ENCODE measurements around the gene TIMM13. TPM values are rescaled to one million over a fixed set of nuclear protein-coding genes. Genes with fewer than 3 reads are reported as not detected.
"Not testable (repeated sequence)": the region's sequence is repeated elsewhere in the genome, so short reads cannot be mapped to it uniquely, and the experiment has no call there.

Gene TIMM13
- total RNA-seq, 1 experiment from 2014 or later, result 188 TPM

DNA sequence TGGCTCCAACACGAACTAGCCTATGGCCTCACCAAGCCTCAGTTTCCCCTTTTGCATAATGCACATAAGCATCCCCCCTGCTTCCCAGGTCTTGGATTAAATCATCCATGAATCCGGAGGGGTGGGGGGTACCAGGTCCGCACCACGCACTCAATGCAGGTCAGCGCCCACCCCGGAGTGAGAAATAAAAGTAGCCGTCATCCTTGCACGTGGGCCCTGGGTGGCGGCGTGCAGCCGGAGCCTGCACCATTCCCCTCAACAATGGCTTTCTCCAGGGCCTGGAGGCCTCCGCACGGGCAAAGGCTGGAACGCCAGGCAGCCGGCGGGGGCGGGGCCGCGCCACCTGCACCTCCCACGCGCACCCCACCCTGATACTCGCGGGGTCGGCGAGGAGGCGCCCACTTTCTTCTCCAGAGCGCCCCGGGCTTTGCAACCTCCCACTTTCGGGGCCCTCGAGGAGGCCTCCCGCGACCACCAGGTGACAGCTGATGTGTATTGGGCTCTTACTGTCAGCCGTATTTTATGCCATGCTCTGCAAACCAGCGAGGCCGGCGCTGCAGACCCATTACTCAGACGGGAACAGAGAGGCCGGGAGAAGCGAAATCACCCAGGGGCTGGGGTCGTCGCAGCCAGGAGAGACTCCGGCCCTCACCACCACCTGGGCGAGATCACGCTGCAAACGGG lies 47.8 kb upstream of the TIMM13 start:
- H3K4me1 Mint-ChIP-seq (ENCODE audit: insufficient read depth, unreplicated experiment), result peaks cover 9% of the 10 kb centered on the region
- intact Hi-C loops (cut with micrococcal nuclease), result loop anchor here (5.0 kb wide), 1 partner anchor 152 kb away; no protein-coding TSS in a partner anchor
- POLR2A ChIA-PET, result interaction anchor here (0.7 to 8.0 kb wide), 26 partner anchors 9 to 425 kb away, joined by 3 to 190 read pairs (median 14); partner anchors contain the start of genes LMNB2, SGTA, TIMM13 and ZNF57
- no peaks in the 10 kb centered on the region for H3K27me3 Mint-ChIP-seq (ENCODE audit: insufficient read depth, unreplicated experiment)
- peak overlapping the region; percentile 98 for H3K4me3 Mint-ChIP-seq (ENCODE audit: unreplicated experiment)
- H3K9me3 Mint-ChIP-seq (ENCODE audit: unreplicated experiment), result no peaks in the 10 kb centered on the region
- CTCF ChIA-PET, result interaction anchor here (1.3 to 4.1 kb wide), 4 partner anchors 68 to 135 kb away, joined by 3 to 62 read pairs (median 20); no protein-coding TSS in a partner anchor
- TF ChIP-seq, protein P1, sequence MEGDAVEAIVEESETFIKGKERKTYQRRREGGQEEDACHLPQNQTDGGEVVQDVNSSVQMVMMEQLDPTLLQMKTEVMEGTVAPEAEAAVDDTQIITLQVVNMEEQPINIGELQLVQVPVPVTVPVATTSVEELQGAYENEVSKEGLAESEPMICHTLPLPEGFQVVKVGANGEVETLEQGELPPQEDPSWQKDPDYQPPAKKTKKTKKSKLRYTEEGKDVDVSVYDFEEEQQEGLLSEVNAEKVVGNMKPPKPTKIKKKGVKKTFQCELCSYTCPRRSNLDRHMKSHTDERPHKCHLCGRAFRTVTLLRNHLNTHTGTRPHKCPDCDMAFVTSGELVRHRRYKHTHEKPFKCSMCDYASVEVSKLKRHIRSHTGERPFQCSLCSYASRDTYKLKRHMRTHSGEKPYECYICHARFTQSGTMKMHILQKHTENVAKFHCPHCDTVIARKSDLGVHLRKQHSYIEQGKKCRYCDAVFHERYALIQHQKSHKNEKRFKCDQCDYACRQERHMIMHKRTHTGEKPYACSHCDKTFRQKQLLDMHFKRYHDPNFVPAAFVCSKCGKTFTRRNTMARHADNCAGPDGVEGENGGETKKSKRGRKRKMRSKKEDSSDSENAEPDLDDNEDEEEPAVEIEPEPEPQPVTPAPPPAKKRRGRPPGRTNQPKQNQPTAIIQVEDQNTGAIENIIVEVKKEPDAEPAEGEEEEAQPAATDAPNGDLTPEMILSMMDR (IDR thresholded peaks at IDR 0.05; ENCODE audit: unreplicated experiment), result no peak
- peak overlapping the region; percentile 89 for H3K27ac Mint-ChIP-seq (ENCODE audit: low read depth, unreplicated experiment)
- peak; percentile 71 for DNase-seq (ENCODE audit: unreplicated experiment)
- no TSS peak for BruUV-seq (replicated peaks)
- H3K36me3 Mint-ChIP-seq (ENCODE audit: insufficient read depth, unreplicated experiment), result peaks cover 36% of the 10 kb centered on the region

DNA sequence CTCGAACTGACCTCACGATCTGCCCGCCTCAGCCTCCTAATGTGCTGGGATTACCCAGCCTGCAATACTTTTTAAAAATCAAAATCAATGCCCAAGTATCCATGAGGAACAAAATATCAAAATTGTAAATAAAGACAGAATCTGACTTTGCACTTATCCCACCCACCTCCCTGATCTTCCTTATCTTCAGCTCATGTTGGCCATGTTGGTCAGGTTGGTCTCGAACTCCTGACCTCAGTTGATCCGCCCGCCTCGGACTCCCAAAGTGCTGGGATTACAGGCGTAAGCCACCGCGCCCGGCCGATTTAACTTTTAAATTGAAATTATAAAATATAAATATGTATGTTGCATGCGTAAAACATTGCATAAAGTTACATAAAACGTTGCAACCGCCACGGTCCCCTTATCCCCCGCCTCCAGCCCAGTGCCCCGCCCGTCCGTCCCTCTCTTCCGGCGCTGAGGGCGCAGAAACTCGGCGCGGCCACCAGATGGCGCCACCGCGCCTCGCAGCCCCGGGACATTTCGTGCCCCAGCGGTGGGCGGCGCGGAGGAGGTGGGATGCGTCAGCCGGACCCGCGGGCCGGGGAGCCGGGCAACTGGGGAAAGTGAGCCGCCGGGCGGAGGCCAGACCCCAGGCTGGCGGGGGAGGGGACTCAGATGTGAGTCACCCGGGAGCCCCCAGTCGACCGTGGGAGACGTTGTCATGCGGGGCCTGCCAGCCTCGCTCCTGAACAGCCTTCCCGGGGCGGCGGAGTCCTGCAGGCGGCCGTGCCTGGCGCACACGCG lies 47.0 kb upstream of the TIMM13 start:
- H3K4me1 Mint-ChIP-seq (ENCODE audit: insufficient read depth, unreplicated experiment), result peaks cover 14% of the 10 kb centered on the region
- peak; percentile 87 for DNase-seq (ENCODE audit: unreplicated experiment)
- no peaks in the 10 kb centered on the region for H3K9me3 Mint-ChIP-seq (ENCODE audit: unreplicated experiment)
- H3K27me3 Mint-ChIP-seq (ENCODE audit: insufficient read depth, unreplicated experiment), result no peaks in the 10 kb centered on the region
- TF ChIP-seq, protein P1 (IDR thresholded peaks at IDR 0.05; ENCODE audit: unreplicated experiment), result peak; percentile 96
- BruUV-seq (replicated peaks), result no TSS peak
- intact Hi-C loops (cut with micrococcal nuclease), result loop anchor here (1.0 to 5.0 kb wide), 3 partner anchors 105 to 153 kb away; no protein-coding TSS in a partner anchor
- ChIA-PET CTCF (interaction anchor here (0.6 to 4.1 kb wide), 20 partner anchors 19 to 587 kb away, joined by 3 to 62 read pairs (median 4); no protein-coding TSS in a partner anchor), POLR2A (interaction anchor here (1.2 to 8.0 kb wide), 6 partner anchors 9 to 155 kb away, joined by 3 to 136 read pairs (median 52); no protein-coding TSS in a partner anchor)
- peak overlapping the region; percentile 98 for H3K4me3 Mint-ChIP-seq (ENCODE audit: unreplicated experiment)
- peaks cover 36% of the 10 kb centered on the region for H3K36me3 Mint-ChIP-seq (ENCODE audit: insufficient read depth, unreplicated experiment)
- peak overlapping the region; percentile 36 for H3K27ac Mint-ChIP-seq (ENCODE audit: low read depth, unreplicated experiment)

DNA sequence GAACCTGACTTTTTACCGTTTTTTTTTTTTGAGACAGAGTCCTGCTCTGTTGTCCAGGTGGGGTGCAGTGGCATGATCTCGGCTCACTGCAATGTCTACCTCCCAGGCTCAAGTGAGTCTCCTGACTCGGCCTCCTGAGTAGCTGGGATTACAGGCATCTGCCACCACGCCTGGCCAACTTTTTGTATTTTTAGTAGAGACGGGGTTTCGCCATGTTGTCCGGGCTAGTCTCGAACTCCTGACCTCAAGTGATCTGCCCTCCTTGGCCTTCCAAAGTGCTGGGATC lies 42.5 kb upstream of the TIMM13 start:
- H3K9me3 Mint-ChIP-seq (ENCODE audit: unreplicated experiment); DNase-seq (ENCODE audit: unreplicated experiment); H3K36me3 Mint-ChIP-seq (ENCODE audit: insufficient read depth, unreplicated experiment); H3K4me3 Mint-ChIP-seq (ENCODE audit: unreplicated experiment); H3K4me1 Mint-ChIP-seq (ENCODE audit: insufficient read depth, unreplicated experiment); BruUV-seq (replicated peaks); intact Hi-C loops (cut with micrococcal nuclease); H3K27me3 Mint-ChIP-seq (ENCODE audit: insufficient read depth, unreplicated experiment): not testable (repeated sequence)
- ChIA-PET POLR2A (interaction anchor here (0.7 to 1.6 kb wide), 3 partner anchors 42 to 166 kb away, joined by 3 to 5 read pairs (median 4); no protein-coding TSS in a partner anchor), CTCF (interaction anchor here (0.6 to 2.8 kb wide), 3 partner anchors 15 to 596 kb away, joined by 3 to 11 read pairs (median 3); no protein-coding TSS in a partner anchor)
- H3K27ac Mint-ChIP-seq (ENCODE audit: low read depth, unreplicated experiment), result peak overlapping the region; percentile 36

DNA sequence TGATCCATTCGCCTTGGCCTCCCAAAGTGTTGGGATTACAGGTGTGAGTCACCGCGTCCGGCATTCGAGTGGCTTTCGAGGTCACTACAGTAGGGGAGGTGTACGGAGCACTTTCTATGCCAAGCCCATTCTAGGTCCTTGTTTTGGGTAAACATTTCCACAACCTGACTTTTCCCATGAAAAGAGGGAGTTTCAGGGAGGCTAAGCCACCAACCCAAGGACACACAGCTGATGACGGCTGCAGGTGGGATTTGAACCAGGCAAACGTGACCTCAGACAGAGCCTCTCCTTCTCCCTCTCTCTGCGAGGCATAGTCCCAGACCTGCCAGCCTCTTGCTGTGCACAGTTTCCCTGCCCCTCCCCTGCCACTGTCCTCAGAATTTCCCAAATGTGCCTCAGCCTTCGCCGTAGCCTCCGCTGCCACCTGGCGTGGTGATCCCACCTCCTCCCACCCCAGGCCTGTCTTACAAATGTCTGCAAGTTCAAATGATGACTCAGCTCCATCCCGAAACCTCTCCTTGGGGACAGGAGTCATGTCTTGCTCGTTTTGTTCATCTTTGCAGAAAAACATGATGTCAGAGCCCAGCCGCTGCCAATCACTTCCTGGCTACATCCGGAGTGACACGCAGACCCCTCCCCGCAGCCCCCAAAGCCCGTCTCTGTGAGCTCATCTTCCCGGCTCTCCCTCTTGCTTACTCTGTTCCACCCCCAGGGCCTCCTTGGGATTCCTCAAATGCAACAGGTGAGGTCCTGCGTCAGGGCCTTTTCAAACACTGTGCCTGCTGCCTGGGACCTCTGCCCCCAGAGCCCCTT lies 41.9 kb upstream of the TIMM13 start:
- no TSS peak for BruUV-seq (replicated peaks)
- Mint-ChIP-seq H3K27me3 (ENCODE audit: insufficient read depth, unreplicated experiment) (no peaks in the 10 kb centered on the region), H3K9me3 (ENCODE audit: unreplicated experiment) (no peaks in the 10 kb centered on the region), H3K4me1 (ENCODE audit: insufficient read depth, unreplicated experiment) (peaks cover 10% of the 10 kb centered on the region), H3K4me3 (ENCODE audit: unreplicated experiment) (no peak overlapping the region), H3K27ac (ENCODE audit: low read depth, unreplicated experiment) (peak overlapping the region; percentile 36), H3K36me3 (ENCODE audit: insufficient read depth, unreplicated experiment) (no peaks in the 10 kb centered on the region)
- ChIA-PET CTCF (interaction anchor here (0.6 to 1.0 kb wide), 5 partner anchors 15 to 597 kb away, joined by 3 to 4 read pairs (median 3); no protein-coding TSS in a partner anchor), POLR2A (interaction anchor here (0.7 to 1.6 kb wide), 5 partner anchors 41 to 198 kb away, joined by 3 to 5 read pairs (median 4); no protein-coding TSS in a partner anchor)
- intact Hi-C loops (cut with micrococcal nuclease), result no loop called here
- DNase-seq (ENCODE audit: unreplicated experiment), result peak; percentile 89
- TF ChIP-seq, protein P1 (IDR thresholded peaks at IDR 0.05; ENCODE audit: unreplicated experiment), result no peak

Data from MCF 10A (cell line).